ENCODE measurements around the gene DCLK3.

GRCh38 chr3:36700537-36701248 is 63.7 kb downstream of the DCLK3 start:
- TF ChIP-seq, protein P1, sequence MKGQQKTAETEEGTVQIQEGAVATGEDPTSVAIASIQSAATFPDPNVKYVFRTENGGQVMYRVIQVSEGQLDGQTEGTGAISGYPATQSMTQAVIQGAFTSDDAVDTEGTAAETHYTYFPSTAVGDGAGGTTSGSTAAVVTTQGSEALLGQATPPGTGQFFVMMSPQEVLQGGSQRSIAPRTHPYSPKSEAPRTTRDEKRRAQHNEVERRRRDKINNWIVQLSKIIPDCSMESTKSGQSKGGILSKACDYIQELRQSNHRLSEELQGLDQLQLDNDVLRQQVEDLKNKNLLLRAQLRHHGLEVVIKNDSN (CRISPR knock-in tag; IDR thresholded peaks at IDR 0.05), result no peak
- TF ChIP-seq JUN (CRISPR knock-in tag; IDR thresholded peaks at IDR 0.05), result no peak

Measured in WTC11 (cell line).